Measurements from ENCODE around the gene DCST2. TPM values are rescaled to one million over a fixed set of nuclear protein-coding genes. Genes with fewer than 3 reads are reported as not detected.

DCST2 gene
- total and polyA plus RNA-seq, 10 of the 15 experiments (the other 5 are each of a cell fraction or from before 2014, with no cell fraction given): 0.33 to 0.41 (median 0.36) TPM; not detected in 7

DNA sequence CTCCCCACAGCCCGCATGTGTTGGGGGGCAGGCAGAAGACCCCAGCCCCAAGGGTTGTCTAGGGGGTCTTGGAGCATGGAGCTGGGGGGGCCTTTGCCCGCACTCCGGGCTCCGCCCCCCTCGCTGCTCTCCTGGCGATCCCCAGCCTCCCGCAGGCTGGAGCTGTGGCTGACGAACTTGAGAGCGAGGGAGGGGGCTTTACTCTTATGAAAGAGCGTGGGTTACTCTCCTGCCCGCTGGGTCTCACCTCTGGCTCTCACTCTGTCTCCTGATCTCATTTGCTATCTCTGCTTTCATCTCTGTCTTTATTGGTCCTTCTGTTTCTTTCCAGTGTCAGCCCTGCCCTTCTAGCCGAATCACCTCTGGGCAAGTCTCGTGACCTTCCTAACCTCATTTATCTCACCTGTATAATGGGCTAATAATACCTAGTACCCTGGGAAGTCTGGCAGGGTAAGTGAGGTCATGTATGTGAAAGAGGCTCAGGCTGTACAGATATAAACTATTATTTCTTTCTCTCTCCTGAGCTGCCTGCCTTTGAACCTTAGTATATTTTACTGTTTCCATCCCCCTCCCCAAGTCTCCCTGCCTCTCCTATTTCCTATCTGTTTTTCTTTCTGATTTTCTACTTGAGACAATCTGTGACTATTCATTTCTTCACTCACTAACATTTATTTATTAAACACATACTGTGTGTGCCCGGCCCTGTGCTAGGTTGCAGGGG lies 30.7 kb upstream of the DCST2 start (continued):
- TF ChIP-seq, protein P1, sequence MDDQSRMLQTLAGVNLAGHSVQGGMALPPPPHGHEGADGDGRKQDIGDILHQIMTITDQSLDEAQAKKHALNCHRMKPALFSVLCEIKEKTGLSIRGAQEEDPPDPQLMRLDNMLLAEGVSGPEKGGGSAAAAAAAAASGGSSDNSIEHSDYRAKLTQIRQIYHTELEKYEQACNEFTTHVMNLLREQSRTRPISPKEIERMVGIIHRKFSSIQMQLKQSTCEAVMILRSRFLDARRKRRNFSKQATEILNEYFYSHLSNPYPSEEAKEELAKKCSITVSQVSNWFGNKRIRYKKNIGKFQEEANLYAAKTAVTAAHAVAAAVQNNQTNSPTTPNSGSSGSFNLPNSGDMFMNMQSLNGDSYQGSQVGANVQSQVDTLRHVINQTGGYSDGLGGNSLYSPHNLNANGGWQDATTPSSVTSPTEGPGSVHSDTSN (IDR thresholded peaks at IDR 0.05; ENCODE audit: insufficient replicate concordance, low read depth, low read length): no peak
- TF ChIP-seq RAD51 (IDR thresholded peaks at IDR 0.05) (peak; percentile 75), SMAD5 (IDR thresholded peaks at IDR 0.05; ENCODE audit: low read depth) (no peak), MTA2 (IDR thresholded peaks at IDR 0.05; ENCODE audit: low read depth) (peak; percentile 21; the same call in 1 of the 2 replicates), WRNIP1 (IDR thresholded peaks at IDR 0.05; ENCODE audit: borderline replicate concordance, low read depth, low read length) (no peak), RUNX3 (IDR thresholded peaks at IDR 0.05; ENCODE audit: low read length) (no peak), ZZZ3 (IDR thresholded peaks at IDR 0.05; ENCODE audit: control insufficient read depth, insufficient read length, low read depth) (no peak), SIN3A (IDR thresholded peaks at IDR 0.05; ENCODE audit: low read depth, low read length) (no peak), NR2F1 (conservative IDR thresholded peaks at IDR 0.05) (peak; percentile 52; the same call in 1 of the 2 replicates), HDGF (IDR thresholded peaks at IDR 0.05) (0 out of 2 replicates have a peak, but pooled peaks have one; percentile 44), LARP7 (IDR thresholded peaks at IDR 0.05) (no peak)
- TF ChIP-seq, protein P2, sequence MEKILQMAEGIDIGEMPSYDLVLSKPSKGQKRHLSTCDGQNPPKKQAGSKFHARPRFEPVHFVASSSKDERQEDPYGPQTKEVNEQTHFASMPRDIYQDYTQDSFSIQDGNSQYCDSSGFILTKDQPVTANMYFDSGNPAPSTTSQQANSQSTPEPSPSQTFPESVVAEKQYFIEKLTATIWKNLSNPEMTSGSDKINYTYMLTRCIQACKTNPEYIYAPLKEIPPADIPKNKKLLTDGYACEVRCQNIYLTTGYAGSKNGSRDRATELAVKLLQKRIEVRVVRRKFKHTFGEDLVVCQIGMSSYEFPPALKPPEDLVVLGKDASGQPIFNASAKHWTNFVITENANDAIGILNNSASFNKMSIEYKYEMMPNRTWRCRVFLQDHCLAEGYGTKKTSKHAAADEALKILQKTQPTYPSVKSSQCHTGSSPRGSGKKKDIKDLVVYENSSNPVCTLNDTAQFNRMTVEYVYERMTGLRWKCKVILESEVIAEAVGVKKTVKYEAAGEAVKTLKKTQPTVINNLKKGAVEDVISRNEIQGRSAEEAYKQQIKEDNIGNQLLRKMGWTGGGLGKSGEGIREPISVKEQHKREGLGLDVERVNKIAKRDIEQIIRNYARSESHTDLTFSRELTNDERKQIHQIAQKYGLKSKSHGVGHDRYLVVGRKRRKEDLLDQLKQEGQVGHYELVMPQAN (conservative IDR thresholded peaks at IDR 0.05): 0 out of 2 replicates have a peak, but pooled peaks have one; percentile 3
- TF ChIP-seq, protein P3, sequence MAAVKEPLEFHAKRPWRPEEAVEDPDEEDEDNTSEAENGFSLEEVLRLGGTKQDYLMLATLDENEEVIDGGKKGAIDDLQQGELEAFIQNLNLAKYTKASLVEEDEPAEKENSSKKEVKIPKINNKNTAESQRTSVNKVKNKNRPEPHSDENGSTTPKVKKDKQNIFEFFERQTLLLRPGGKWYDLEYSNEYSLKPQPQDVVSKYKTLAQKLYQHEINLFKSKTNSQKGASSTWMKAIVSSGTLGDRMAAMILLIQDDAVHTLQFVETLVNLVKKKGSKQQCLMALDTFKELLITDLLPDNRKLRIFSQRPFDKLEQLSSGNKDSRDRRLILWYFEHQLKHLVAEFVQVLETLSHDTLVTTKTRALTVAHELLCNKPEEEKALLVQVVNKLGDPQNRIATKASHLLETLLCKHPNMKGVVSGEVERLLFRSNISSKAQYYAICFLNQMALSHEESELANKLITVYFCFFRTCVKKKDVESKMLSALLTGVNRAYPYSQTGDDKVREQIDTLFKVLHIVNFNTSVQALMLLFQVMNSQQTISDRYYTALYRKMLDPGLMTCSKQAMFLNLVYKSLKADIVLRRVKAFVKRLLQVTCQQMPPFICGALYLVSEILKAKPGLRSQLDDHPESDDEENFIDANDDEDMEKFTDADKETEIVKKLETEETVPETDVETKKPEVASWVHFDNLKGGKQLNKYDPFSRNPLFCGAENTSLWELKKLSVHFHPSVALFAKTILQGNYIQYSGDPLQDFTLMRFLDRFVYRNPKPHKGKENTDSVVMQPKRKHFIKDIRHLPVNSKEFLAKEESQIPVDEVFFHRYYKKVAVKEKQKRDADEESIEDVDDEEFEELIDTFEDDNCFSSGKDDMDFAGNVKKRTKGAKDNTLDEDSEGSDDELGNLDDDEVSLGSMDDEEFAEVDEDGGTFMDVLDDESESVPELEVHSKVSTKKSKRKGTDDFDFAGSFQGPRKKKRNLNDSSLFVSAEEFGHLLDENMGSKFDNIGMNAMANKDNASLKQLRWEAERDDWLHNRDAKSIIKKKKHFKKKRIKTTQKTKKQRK (IDR thresholded peaks at IDR 0.05; ENCODE audit: low read depth, low read length): no peak
- TF ChIP-seq, protein P4, sequence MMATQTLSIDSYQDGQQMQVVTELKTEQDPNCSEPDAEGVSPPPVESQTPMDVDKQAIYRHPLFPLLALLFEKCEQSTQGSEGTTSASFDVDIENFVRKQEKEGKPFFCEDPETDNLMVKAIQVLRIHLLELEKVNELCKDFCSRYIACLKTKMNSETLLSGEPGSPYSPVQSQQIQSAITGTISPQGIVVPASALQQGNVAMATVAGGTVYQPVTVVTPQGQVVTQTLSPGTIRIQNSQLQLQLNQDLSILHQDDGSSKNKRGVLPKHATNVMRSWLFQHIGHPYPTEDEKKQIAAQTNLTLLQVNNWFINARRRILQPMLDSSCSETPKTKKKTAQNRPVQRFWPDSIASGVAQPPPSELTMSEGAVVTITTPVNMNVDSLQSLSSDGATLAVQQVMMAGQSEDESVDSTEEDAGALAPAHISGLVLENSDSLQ (IDR thresholded peaks at IDR 0.05): peak; percentile 71
